Right kidney (tissue), 9 donors: ENCODE measurements around the gene DAZ3.
"Not testable (repeated sequence)": the region's sequence is repeated elsewhere in the genome, so short reads cannot be mapped to it uniquely, and the experiment has no call there.

ENCODE experiments used
- DNase-seq: peaks from one replicate; pipeline ENCODE4 v3.0.0-alpha.2; 2016
- long read RNA-seq, 8 donors: transcript quantifications; one replicate each; lab custom pipeline, GENCODE V29; 2026

The DAZ3 gene, protein sequence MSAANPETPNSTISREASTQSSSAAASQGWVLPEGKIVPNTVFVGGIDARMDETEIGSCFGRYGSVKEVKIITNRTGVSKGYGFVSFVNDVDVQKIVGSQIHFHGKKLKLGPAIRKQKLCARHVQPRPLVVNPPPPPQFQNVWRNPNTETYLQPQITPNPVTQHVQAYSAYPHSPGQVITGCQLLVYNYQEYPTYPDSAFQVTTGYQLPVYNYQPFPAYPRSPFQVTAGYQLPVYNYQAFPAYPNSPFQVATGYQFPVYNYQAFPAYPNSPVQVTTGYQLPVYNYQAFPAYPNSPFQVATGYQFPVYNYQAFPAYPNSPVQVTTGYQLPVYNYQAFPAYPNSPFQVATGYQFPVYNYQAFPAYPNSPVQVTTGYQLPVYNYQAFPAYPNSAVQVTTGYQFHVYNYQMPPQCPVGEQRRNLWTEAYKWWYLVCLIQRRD
- long read RNA-seq, donor 1 = 0 reads
- long read RNA-seq, donor 2 = 0 reads
- long read RNA-seq, donor 3 = 0 reads
- long read RNA-seq, donor 4 = 0 reads
- long read RNA-seq, donor 5 = 0 reads
- long read RNA-seq, donor 6 = 0 reads
- long read RNA-seq, donor 7 = 0 reads
- long read RNA-seq, donor 8 = 0 reads

- not testable (repeated sequence) for DNase-seq
Measured at GRCh38 chrY:24813293-24813692, at the start of gene DAZ3. TSS of gene DAZ3 (minus strand) at chrY:24813393. CDS start at chrY:24813185, 208 bp downstream.

DNA sequence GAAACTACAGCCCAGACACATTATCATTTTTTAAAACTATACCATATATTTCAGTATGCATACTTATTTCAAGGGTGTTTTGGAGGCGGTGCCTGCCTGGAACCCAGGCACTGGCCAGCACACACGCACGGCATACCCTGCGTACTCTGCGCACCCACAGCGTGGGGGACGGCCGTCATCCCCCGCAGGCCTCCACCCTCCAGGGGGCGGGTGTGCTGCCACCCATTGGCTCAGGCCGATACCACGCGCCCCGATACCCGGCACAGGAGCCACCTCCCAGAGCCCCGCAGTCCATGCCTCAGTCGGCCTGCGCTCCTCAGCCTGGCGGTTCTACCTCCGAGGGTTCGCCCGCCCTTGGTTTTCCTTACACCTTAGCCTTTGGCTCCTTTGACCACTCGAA, 20.4 kb upstream of the DAZ3 start, which contains the start of gene DAZ4:
TSS of gene DAZ4 (plus strand) at position 301 of the 400 bp plus-strand sequence. CDS start 208 bp downstream, outside the sequence.
- not testable (repeated sequence) for DNase-seq

- DNase-seq = not testable (repeated sequence)
Measured at GRCh38 chrY:24825069-24825468, 11.9 kb upstream of the DAZ3 start.

DNA sequence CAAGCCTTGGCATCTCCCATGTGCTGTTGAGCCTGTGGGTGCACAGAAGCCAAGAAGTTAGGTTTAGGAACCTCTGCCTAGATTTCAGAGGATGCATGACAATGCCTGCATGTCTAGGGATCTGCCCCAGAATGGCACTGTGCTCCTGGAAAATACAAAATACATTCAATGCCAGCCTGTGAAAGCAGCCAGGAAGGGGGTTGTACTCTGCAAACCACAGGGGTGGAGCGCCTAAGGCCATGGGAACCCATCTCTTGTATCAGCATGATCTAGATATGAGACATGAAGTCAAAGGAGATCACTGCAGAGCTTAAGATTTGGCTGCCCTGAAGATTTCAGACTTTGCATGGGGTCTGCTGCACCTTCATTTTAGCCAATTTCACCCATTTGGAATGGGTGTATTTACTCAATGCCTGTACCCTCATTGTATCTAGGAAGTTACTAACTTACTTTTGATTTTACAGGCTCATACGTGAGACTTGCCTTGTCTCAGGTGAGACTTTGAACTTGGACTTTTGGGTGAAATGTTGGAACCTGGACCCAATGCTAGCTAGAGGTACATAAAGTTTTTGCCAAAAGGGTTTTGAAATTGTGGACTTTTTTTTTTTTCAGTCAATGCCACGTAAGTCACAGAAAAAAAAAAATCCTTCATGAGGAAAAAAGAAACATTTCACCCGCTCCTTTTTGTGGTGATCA, 11.1 kb upstream of the DAZ3 start:
- DNase-seq = not testable (repeated sequence)

DNA sequence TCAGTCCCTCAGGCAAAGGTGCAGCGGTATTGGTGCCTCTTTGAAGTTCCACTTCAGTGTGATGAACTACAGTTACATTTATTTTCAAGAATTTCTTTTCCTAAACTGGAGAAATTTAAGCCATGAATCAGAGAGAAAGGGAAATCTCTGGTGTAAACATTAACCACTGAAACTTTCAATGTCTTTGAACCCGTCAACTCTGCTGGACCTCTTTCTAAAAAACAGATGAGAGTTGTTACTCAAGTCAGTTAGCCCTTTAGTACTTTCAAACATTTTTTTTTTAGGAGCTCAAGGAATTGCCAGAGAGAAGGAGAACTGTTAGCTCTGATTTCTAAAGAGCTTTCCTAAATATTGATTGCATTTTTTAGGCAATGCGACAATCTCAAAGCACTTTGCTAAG, 8.6 kb upstream of the DAZ3 start:
- DNase-seq = not testable (repeated sequence)
